Neural progenitor cell (in vitro differentiated cells): Measurements from ENCODE around the gene KATNA1. TPM values are rescaled to one million over a fixed set of nuclear protein-coding genes. Genes with fewer than 3 reads are reported as not detected.

ENCODE experiments used
- DNase-seq: peaks from one replicate; pipeline ENCODE4 v3.0.0-alpha.2; 2016; ENCODE audit warnings: low spot score
- H2AFZ ChIP-seq: fragments of 200-600 bp; sonication (generic); replicated peaks from 2 replicates; pipeline ENCODE4 v1.6.1; 2016; ENCODE audit warnings: antibody characterized with exemption
- H3F3A ChIP-seq: fragments of 200-600 bp; sonication (generic); 2 replicates; pipeline ENCODE4 v1.6.1; 2016; ENCODE audit warnings: antibody characterized with exemption, low read depth
- H3K27ac ChIP-seq: fragments of 200-600 bp; sonication (generic); 2 replicates; pipeline ENCODE4 v1.5.1; 2016; ENCODE audit warnings: mild to moderate bottlenecking
- H3K27me3 ChIP-seq: fragments of 200-600 bp; sonication (generic); 2 replicates; pipeline ENCODE4 v1.6.1; 2016; ENCODE audit warnings: mild to moderate bottlenecking, moderate library complexity
- H3K36me3 ChIP-seq: fragments of 200-600 bp; sonication (generic); 2 replicates; pipeline ENCODE4 v1.5.1; 2016
- H3K4me1 ChIP-seq: fragments of 200-600 bp; sonication (generic); 2 replicates; pipeline ENCODE4 v1.6.1; 2016; ENCODE audit warnings: mixed run types
- H3K4me2 ChIP-seq: fragments of 200-600 bp; sonication (generic); 2 replicates; pipeline ENCODE4 v1.6.1; 2016
- H3K4me3 ChIP-seq: fragments of 200-600 bp; sonication (generic); 2 replicates; pipeline ENCODE4 v1.5.1; 2016
- H3K79me2 ChIP-seq: fragments of 200-600 bp; sonication (generic); 2 replicates; pipeline ENCODE4 v1.6.1; 2016; ENCODE audit warnings: low read depth
- H3K9ac ChIP-seq: fragments of 200-600 bp; sonication (generic); 2 replicates; pipeline ENCODE4 v1.6.1; 2016
- H3K9me3 ChIP-seq: fragments of 200-600 bp; sonication (generic); 2 replicates; pipeline ENCODE4 v1.5.1; 2016; ENCODE audit warnings: low read depth
- H4K20me1 ChIP-seq: fragments of 200-600 bp; sonication (generic); 2 replicates; pipeline ENCODE4 v1.6.1; 2016; ENCODE audit warnings: low read depth
- H3K27ac Mint-ChIP-seq: 3 replicates; pipeline ENCODE4 v1.8.0; 2021; ENCODE audit warnings: mixed read lengths
- H3K27me3 Mint-ChIP-seq: 2 replicates; pipeline ENCODE4 v1.8.0; 2022; ENCODE audit warnings: low read depth, mild to moderate bottlenecking, inconsistent platforms, moderate library complexity, mixed read lengths; ENCODE audit not compliant: insufficient read depth
- H3K36me3 Mint-ChIP-seq: 3 replicates; pipeline ENCODE4 v1.8.0; 2021; ENCODE audit warnings: mixed read lengths
- H3K4me1 Mint-ChIP-seq: 3 replicates; pipeline ENCODE4 v1.8.0; 2021; ENCODE audit warnings: mixed read lengths
- H3K4me3 Mint-ChIP-seq: 3 replicates; pipeline ENCODE4 v1.8.0; 2021; ENCODE audit warnings: mild to moderate bottlenecking, moderate library complexity, mixed read lengths
- H3K9me3 Mint-ChIP-seq: 3 replicates; pipeline ENCODE4 v1.8.0; 2020; ENCODE audit warnings: mixed read lengths
- EZH2 ChIP-seq: fragments of 200-600 bp; sonication (generic); IDR thresholded peaks from 2 replicates; pipeline ENCODE4 v1.6.1; 2017; ENCODE audit warnings: antibody characterized with exemption, mild to moderate bottlenecking, moderate library complexity
- EZH2phosphoT487 ChIP-seq: fragments of 200-600 bp; sonication (generic); IDR thresholded peaks from 2 replicates; pipeline ENCODE4 v1.6.1; 2017; ENCODE audit warnings: antibody characterized with exemption
- total RNA-seq: library from RNA; depleted of rRNA; stranded (reverse); fragments of >200 nt; gene quantifications from 2 replicates; pipeline ENCODE4 v1.2.3, GENCODE V29; 2015; ENCODE audit warnings: low replicate concordance
- TF ChIP-seq, protein P1 (sequence below): fragments of 200-600 bp; sonication (generic); IDR thresholded peaks from 2 replicates; pipeline ENCODE4 v1.5.1; 2017; ENCODE audit warnings: antibody characterized with exemption, mild to moderate bottlenecking

KATNA1 gene
- total RNA-seq, 1 donor from 2014 or later, result 18.9 TPM

DNA sequence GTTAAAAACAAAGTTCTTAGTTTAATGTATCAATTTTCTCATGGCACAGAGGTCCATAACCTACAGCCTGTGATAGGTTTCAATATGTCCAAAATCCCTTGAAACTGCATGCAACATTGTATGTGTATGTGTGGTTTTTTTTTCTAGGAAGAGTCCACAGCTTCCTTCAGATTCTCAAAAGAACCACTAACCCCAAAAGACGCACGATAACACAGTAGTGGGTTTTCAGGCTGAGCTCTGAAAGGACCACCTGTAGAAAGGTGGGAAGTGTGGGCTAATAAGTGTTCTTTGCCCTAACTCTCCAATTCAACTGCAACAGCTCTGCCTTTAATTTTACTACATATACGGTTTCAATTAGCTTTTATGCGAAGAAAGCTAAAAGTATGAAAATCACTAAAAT, 11.5 kb upstream of the KATNA1 start:
- H3K79me2 ChIP-seq, result no peaks in the 10 kb centered on the region
- no peaks in the 10 kb centered on the region for H3K9me3 ChIP-seq
- H3K36me3 Mint-ChIP-seq, result peaks cover 10% of the 10 kb centered on the region
- no peak overlapping the region for H2AFZ ChIP-seq
- no peaks in the 10 kb centered on the region for H3K9me3 Mint-ChIP-seq
- H3K27ac Mint-ChIP-seq, result no peak overlapping the region
- no peak overlapping the region for H3K4me3 Mint-ChIP-seq
- H3K36me3 ChIP-seq, result peaks cover 17% of the 10 kb centered on the region
- no peak overlapping the region for H3K9ac ChIP-seq
- H3F3A ChIP-seq, result peaks cover 3% of the 10 kb centered on the region
- no peaks in the 10 kb centered on the region for H3K27me3 Mint-ChIP-seq
- H3K27me3 ChIP-seq, result no peaks in the 10 kb centered on the region
- no peaks in the 10 kb centered on the region for H4K20me1 ChIP-seq
- H3K27ac ChIP-seq, result no peak overlapping the region
- TF ChIP-seq EZH2 (no peak), EZH2phosphoT487 (no peak)
- TF ChIP-seq, protein P1, sequence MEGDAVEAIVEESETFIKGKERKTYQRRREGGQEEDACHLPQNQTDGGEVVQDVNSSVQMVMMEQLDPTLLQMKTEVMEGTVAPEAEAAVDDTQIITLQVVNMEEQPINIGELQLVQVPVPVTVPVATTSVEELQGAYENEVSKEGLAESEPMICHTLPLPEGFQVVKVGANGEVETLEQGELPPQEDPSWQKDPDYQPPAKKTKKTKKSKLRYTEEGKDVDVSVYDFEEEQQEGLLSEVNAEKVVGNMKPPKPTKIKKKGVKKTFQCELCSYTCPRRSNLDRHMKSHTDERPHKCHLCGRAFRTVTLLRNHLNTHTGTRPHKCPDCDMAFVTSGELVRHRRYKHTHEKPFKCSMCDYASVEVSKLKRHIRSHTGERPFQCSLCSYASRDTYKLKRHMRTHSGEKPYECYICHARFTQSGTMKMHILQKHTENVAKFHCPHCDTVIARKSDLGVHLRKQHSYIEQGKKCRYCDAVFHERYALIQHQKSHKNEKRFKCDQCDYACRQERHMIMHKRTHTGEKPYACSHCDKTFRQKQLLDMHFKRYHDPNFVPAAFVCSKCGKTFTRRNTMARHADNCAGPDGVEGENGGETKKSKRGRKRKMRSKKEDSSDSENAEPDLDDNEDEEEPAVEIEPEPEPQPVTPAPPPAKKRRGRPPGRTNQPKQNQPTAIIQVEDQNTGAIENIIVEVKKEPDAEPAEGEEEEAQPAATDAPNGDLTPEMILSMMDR, result no peak
- H3K4me1 ChIP-seq, result no peaks in the 10 kb centered on the region
- no peak for DNase-seq
- no peak overlapping the region for H3K4me3 ChIP-seq
- H3K4me1 Mint-ChIP-seq, result no peaks in the 10 kb centered on the region
- no peak overlapping the region for H3K4me2 ChIP-seq

DNA sequence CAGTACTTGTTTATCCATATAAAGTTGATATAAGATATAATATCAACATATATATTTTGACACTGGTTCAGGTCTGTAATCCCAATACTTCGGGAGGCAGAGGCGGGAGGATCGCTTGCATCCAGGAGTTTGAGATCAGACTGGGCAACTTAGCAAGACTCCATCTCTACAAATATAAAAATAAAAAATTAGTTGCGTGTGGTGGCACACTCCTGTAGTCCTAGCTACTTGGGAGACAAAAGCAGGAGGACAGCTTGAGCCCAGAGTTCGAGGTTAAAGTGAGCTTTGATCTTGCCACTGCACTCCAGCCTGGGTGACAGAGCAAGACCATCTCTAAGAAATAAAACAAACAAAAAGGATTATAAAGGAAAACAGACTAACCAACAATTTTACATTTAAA, 8.9 kb upstream of the KATNA1 start:
- TF ChIP-seq, protein P1, result no peak
- no peak for TF ChIP-seq EZH2phosphoT487
- no peak for TF ChIP-seq EZH2
- peaks cover 17% of the 10 kb centered on the region for H3K36me3 ChIP-seq
- Mint-ChIP-seq H3K27me3 (no peaks in the 10 kb centered on the region), H3K9me3 (no peaks in the 10 kb centered on the region), H3K4me3 (no peak overlapping the region), H3K4me1 (no peaks in the 10 kb centered on the region), H3K36me3 (peaks cover 7% of the 10 kb centered on the region), H3K27ac (no peak overlapping the region)
- H3K4me2 ChIP-seq, result no peak overlapping the region
- H3K79me2 ChIP-seq, result no peaks in the 10 kb centered on the region
- no peak for DNase-seq
- H3K4me1 ChIP-seq, result no peaks in the 10 kb centered on the region
- H2AFZ ChIP-seq, result no peak overlapping the region
- no peak overlapping the region for H3K4me3 ChIP-seq
- no peaks in the 10 kb centered on the region for H4K20me1 ChIP-seq
- H3K9me3 ChIP-seq, result no peaks in the 10 kb centered on the region
- H3K9ac ChIP-seq, result no peak overlapping the region
- no peaks in the 10 kb centered on the region for H3K27me3 ChIP-seq
- H3K27ac ChIP-seq, result no peak overlapping the region
- peaks cover 3% of the 10 kb centered on the region for H3F3A ChIP-seq

DNA sequence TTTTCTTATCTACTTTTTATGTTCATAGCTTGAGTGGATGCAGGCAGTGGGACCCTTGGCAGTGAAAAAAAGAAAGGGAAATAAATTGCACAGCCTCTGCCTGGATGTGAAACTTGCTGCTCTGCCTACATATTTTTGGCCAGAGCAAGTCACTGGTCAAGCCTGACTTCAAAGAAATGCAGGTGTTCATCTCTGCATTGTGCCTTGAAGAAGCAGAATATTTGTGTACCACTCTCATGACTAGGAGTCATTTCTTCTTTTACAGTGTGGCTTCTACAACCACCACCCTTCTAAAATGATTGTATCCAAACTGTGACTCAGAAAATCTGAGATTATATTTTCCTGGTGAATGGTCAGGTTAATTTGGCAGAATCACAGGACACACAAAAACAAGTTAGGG, 2.5 kb upstream of the KATNA1 start:
- TF ChIP-seq, protein P1, result no peak
- no peak for TF ChIP-seq EZH2phosphoT487
- TF ChIP-seq EZH2, result no peak
- Mint-ChIP-seq H3K36me3 (peaks cover 4% of the 10 kb centered on the region), H3K9me3 (no peaks in the 10 kb centered on the region), H3K4me3 (no peak overlapping the region), H3K27me3 (peaks cover 2% of the 10 kb centered on the region), H3K27ac (no peak overlapping the region), H3K4me1 (peaks cover 10% of the 10 kb centered on the region)
- no peak overlapping the region for H2AFZ ChIP-seq
- no peak overlapping the region for H3K27ac ChIP-seq
- H4K20me1 ChIP-seq, result no peaks in the 10 kb centered on the region
- H3K79me2 ChIP-seq, result peaks cover 14% of the 10 kb centered on the region
- H3K27me3 ChIP-seq, result no peaks in the 10 kb centered on the region
- no peaks in the 10 kb centered on the region for H3K9me3 ChIP-seq
- H3K9ac ChIP-seq, result no peak overlapping the region
- no peak overlapping the region for H3K4me3 ChIP-seq
- H3K4me2 ChIP-seq, result no peak overlapping the region
- peaks cover 6% of the 10 kb centered on the region for H3K4me1 ChIP-seq
- H3K36me3 ChIP-seq, result no peaks in the 10 kb centered on the region
- DNase-seq, result no peak
- peaks cover 19% of the 10 kb centered on the region for H3F3A ChIP-seq
